Suprapubic skin (tissue), 4 donors: ENCODE measurements around the gene ACP1. TPM values are rescaled to one million over a fixed set of nuclear protein-coding genes. Genes with fewer than 3 reads are reported as not detected.

Experiments used
- DNase-seq, 2 donors: peaks; one replicate each; pipeline ENCODE4 v3.0.0-alpha.2; 2019; ENCODE audit warnings: low spot score in 2 of 2
- H3K27ac ChIP-seq: fragments of 200-600 bp; sonication (generic); one replicate; pipeline ENCODE4 v1.5.1; 2019
- H3K27me3 ChIP-seq: fragments of 200-600 bp; sonication (generic); one replicate; pipeline ENCODE4 v1.5.1; 2019
- H3K36me3 ChIP-seq: fragments of 200-600 bp; sonication (generic); one replicate; pipeline ENCODE4 v1.5.1; 2019
- H3K4me1 ChIP-seq: fragments of 200-600 bp; sonication (generic); one replicate; pipeline ENCODE4 v1.5.1; 2019
- H3K4me3 ChIP-seq: fragments of 200-600 bp; sonication (generic); one replicate; pipeline ENCODE4 v1.5.1; 2019; ENCODE audit warnings: mild to moderate bottlenecking
- H3K9me3 ChIP-seq: fragments of 200-600 bp; sonication (generic); one replicate; pipeline ENCODE4 v1.5.1; 2019
- EP300 ChIP-seq: sonication (generic); formaldehyde crosslinking; IDR thresholded peaks from one replicate; pipeline ENCODE4 v1.6.1; 2017; ENCODE audit warnings: antibody characterized with exemption
- POLR2A ChIP-seq, 2 donors: fragments of 450-650 bp; IDR thresholded peaks; one replicate each; pipeline ENCODE4 v1.6.1; 2017; ENCODE audit warnings: antibody characterized with exemption in 2 of 2, mild to moderate bottlenecking in 2 of 2, moderate library complexity in 2 of 2
- POLR2AphosphoS5 ChIP-seq, 3 donors: sonication (generic); formaldehyde crosslinking; IDR thresholded peaks; one replicate each; pipeline ENCODE4 v1.6.1; 2017; ENCODE audit warnings: antibody characterized with exemption in 3 of 3
- WGBS: methylation state at CpG from one replicate; pipeline ENCODE4 v1.1.5; 2018; 5-methylcytosine and 5-hydroxymethylcytosine counted together
- total RNA-seq, 4 donors: library from RNA; depleted of rRNA; stranded (reverse); fragments of >200 nt; gene quantifications; one replicate each; pipeline ENCODE4 v1.1.0, GENCODE V29; 2016
- TF ChIP-seq, protein P1 (sequence below), 2 donors: fragments of 200-600 bp in 1 of 2; fragments of 450-650 bp in 1 of 2; sonication (generic) in 1 of 2; IDR thresholded peaks; one replicate each; pipeline ENCODE4 v1.5.1; 2016 to 2019; ENCODE audit warnings: antibody characterized with exemption in 2 of 2, mild to moderate bottlenecking in 1 of 2, moderate library complexity in 1 of 2

ACP1 gene
- total RNA-seq, 4 donors from 2014 or later, result 72.4 to 90.8 (median 73.0) TPM

GRCh38 chr2:273333-273732 lies 8.6 kb downstream of the ACP1 start:
- Histone ChIP-seq H3K4me1 (peaks cover 8% of the 10 kb centered on the region), H3K9me3 (no peaks in the 10 kb centered on the region), H3K36me3 (peaks cover 57% of the 10 kb centered on the region), H3K4me3 (no peak overlapping the region), H3K27ac (no peak overlapping the region), H3K27me3 (no peaks in the 10 kb centered on the region)
- 62% methylated on average over 6 of the region's 6 CpGs for WGBS
- no peak for DNase-seq
- no peak for TF ChIP-seq POLR2AphosphoS5 (IDR thresholded peaks at IDR 0.05)

GRCh38 chr2:274503-274902 lies 9.8 kb downstream of the ACP1 start:
- Histone ChIP-seq H3K4me3 (no peak overlapping the region), H3K4me1 (peaks cover 4% of the 10 kb centered on the region), H3K36me3 (peaks cover 69% of the 10 kb centered on the region), H3K27ac (no peak overlapping the region), H3K9me3 (no peaks in the 10 kb centered on the region), H3K27me3 (no peaks in the 10 kb centered on the region)
- 98% methylated on average over 3 of the region's 3 CpGs for WGBS
- no peak for DNase-seq
- TF ChIP-seq POLR2A (IDR thresholded peaks at IDR 0.05), result no peak
- no peak for TF ChIP-seq EP300
- TF ChIP-seq POLR2AphosphoS5 (IDR thresholded peaks at IDR 0.05), result no peak
- TF ChIP-seq, protein P1, sequence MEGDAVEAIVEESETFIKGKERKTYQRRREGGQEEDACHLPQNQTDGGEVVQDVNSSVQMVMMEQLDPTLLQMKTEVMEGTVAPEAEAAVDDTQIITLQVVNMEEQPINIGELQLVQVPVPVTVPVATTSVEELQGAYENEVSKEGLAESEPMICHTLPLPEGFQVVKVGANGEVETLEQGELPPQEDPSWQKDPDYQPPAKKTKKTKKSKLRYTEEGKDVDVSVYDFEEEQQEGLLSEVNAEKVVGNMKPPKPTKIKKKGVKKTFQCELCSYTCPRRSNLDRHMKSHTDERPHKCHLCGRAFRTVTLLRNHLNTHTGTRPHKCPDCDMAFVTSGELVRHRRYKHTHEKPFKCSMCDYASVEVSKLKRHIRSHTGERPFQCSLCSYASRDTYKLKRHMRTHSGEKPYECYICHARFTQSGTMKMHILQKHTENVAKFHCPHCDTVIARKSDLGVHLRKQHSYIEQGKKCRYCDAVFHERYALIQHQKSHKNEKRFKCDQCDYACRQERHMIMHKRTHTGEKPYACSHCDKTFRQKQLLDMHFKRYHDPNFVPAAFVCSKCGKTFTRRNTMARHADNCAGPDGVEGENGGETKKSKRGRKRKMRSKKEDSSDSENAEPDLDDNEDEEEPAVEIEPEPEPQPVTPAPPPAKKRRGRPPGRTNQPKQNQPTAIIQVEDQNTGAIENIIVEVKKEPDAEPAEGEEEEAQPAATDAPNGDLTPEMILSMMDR (IDR thresholded peaks at IDR 0.05), result no peak

DNA sequence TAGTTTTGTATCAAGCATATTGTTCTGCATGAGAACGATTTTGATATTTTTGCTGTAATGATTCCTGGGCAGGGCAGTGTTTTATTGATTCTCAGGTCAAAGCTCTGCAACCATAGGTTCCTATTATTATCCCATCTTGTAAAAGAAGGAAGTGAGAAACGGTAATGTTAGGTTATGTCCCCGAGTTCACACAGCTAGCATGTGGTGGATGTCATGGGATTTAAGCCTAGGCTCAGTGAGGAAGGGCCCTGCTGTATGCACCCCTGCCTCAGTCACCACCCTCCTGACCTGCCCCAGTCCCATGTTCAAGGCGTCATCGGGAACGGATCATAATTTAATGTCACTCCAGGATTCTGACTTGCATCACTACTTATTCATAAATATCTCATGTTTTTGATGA lies 10.7 kb downstream of the ACP1 start:
- Histone ChIP-seq H3K4me1 (no peaks in the 10 kb centered on the region), H3K4me3 (no peak overlapping the region), H3K27me3 (no peaks in the 10 kb centered on the region), H3K27ac (no peak overlapping the region), H3K36me3 (peaks cover 79% of the 10 kb centered on the region), H3K9me3 (no peaks in the 10 kb centered on the region)
- TF ChIP-seq, protein P1 (IDR thresholded peaks at IDR 0.05), result no peak
- TF ChIP-seq POLR2A (IDR thresholded peaks at IDR 0.05) (no peak), EP300 (no peak), POLR2AphosphoS5 (IDR thresholded peaks at IDR 0.05) (no peak)
- DNase-seq, result no peak
- WGBS, result 88% methylated on average over 6 of the region's 6 CpGs

GRCh38 chr2:278312-278926 lies 13.7 kb downstream of the ACP1 start:
- no peaks in the 10 kb centered on the region for H3K9me3 ChIP-seq
- H3K4me3 ChIP-seq, result no peak overlapping the region
- peaks cover 83% of the 10 kb centered on the region for H3K36me3 ChIP-seq
- H3K27me3 ChIP-seq, result no peaks in the 10 kb centered on the region
- 86% methylated on average over 2 of the region's 2 CpGs for WGBS
- DNase-seq, result no peak
- H3K4me1 ChIP-seq, result no peaks in the 10 kb centered on the region
- no peak overlapping the region for H3K27ac ChIP-seq
- TF ChIP-seq EP300 (no peak), POLR2A (IDR thresholded peaks at IDR 0.05) (no peak), POLR2AphosphoS5 (IDR thresholded peaks at IDR 0.05) (no peak)
- TF ChIP-seq, protein P1 (IDR thresholded peaks at IDR 0.05), result no peak

DNA sequence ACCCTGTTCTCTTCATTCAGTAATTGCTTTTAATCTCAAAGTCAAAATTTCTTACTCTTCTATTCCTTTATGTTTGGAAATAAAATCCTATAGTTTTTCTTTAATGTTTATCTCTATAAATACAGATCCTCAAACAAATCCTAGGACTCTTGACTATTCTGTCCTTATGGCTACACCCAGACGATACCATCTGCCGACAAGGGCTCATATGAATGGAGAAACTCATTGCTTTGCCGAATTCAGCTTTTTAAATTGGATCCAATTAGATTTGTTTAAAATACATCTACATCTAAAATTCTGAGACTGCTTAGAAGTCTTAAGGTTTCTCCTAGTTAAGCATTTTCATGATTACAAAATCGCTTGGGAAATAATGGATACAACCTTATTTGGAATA lies 14.2 kb downstream of the ACP1 start:
- H3K27me3 ChIP-seq, result no peaks in the 10 kb centered on the region
- TF ChIP-seq POLR2A (IDR thresholded peaks at IDR 0.05) (no peak), POLR2AphosphoS5 (IDR thresholded peaks at IDR 0.05) (no peak), EP300 (no peak)
- TF ChIP-seq, protein P1 (IDR thresholded peaks at IDR 0.05), result no peak
- H3K4me1 ChIP-seq, result no peaks in the 10 kb centered on the region
- H3K27ac ChIP-seq, result no peak overlapping the region
- WGBS, result 94% methylated on average over 4 of the region's 4 CpGs
- no peaks in the 10 kb centered on the region for H3K9me3 ChIP-seq
- DNase-seq, result no peak
- H3K4me3 ChIP-seq, result no peak overlapping the region
- peaks cover 78% of the 10 kb centered on the region for H3K36me3 ChIP-seq

- no peak overlapping the region for H3K4me3 ChIP-seq
- H3K9me3 ChIP-seq, result no peaks in the 10 kb centered on the region
- H3K27ac ChIP-seq, result no peak overlapping the region
- 81% methylated on average over 4 of the region's 4 CpGs for WGBS
- no peak for DNase-seq
- peaks cover 73% of the 10 kb centered on the region for H3K36me3 ChIP-seq
- no peaks in the 10 kb centered on the region for H3K27me3 ChIP-seq
- TF ChIP-seq EP300 (no peak), POLR2A (IDR thresholded peaks at IDR 0.05) (no peak), POLR2AphosphoS5 (IDR thresholded peaks at IDR 0.05) (no peak)
- TF ChIP-seq, protein P1 (IDR thresholded peaks at IDR 0.05), result no peak
- H3K4me1 ChIP-seq, result no peaks in the 10 kb centered on the region
Measured at GRCh38 chr2:279366-279765, 14.6 kb downstream of the ACP1 start.
